WTC11 (cell line): ENCODE results near the gene JUND.

ENCODE experiments used
- CREB1 ChIP-seq: sonication (generic); formaldehyde crosslinking; IDR thresholded peaks from 2 replicates; pipeline ENCODE4 v1.8.0; 2023; ENCODE audit warnings: mild to moderate bottlenecking, missing genetic modification reagents
- CTCF ChIP-seq: fragments of 200-600 bp; IDR thresholded peaks from 2 replicates; pipeline ENCODE4 v1.8.0; 2022; ENCODE audit warnings: antibody characterized with exemption
- E2F4 ChIP-seq: sonication (generic); formaldehyde crosslinking; IDR thresholded peaks from 2 replicates; pipeline ENCODE4 v1.8.1; 2022; ENCODE audit warnings: low read depth, mild to moderate bottlenecking, moderate library complexity, missing genetic modification reagents, borderline replicate concordance
- JAZF1 ChIP-seq: fragments of 250-450 bp; sonication (Bioruptor Pico); IDR thresholded peaks from 2 replicates; pipeline ENCODE4 v1.9.0; 2021; ENCODE audit warnings: moderate library complexity, mild to moderate bottlenecking, inconsistent platforms

- TF ChIP-seq JAZF1, result no peak
- TF ChIP-seq CTCF, result no peak
- TF ChIP-seq E2F4, result no peak
- TF ChIP-seq CREB1 (CRISPR knock-in tag), result no peak
Measured at GRCh38 chr19:18230941-18231734, 50.3 kb downstream of the JUND start.
